Fibroblast of peridontal ligament (primary cell): ENCODE data around the gene LRWD1.
"Not testable (repeated sequence)": the region's sequence is repeated elsewhere in the genome, so short reads cannot be mapped to it uniquely, and the experiment has no call there.

Experiments
- DNase-seq: peaks from one replicate; pipeline ENCODE4 v3.0.0-alpha.2; 2010; ENCODE audit errors: extremely low read depth

Gene LRWD1

GRCh38 chr7:102496861-102497260 is 32.1 kb downstream of the LRWD1 start:
- DNase-seq, result not testable (repeated sequence)

- DNase-seq, result not testable (repeated sequence)
Observed at GRCh38 chr7:102497308-102497707, 32.5 kb downstream of the LRWD1 start.

DNA sequence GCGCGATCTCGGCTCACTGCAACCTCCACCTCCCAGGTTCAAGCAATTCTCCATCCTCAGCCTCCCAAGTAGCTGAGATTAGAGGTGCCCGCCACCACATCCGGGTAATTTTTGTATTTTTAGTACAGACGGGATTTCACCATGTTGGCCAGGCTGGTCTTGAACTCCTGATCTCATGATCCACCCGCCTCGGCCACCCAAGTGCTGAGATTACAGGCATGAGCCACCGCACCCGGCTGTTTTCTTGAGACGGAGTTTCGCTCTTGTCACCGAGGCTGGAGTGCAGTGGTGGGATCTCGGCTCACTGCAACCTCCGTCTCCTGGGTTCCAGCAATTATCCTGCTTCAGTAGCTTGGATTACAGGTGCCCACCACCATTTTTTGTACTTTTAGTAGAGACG is 33.5 kb downstream of the LRWD1 start:
- not testable (repeated sequence) for DNase-seq

GRCh38 chr7:102503141-102503540 is 38.4 kb downstream of the LRWD1 start:
- DNase-seq, result not testable (repeated sequence)

- not testable (repeated sequence) for DNase-seq
Observed at GRCh38 chr7:102505298-102506185, 40.8 kb downstream of the LRWD1 start.

DNA sequence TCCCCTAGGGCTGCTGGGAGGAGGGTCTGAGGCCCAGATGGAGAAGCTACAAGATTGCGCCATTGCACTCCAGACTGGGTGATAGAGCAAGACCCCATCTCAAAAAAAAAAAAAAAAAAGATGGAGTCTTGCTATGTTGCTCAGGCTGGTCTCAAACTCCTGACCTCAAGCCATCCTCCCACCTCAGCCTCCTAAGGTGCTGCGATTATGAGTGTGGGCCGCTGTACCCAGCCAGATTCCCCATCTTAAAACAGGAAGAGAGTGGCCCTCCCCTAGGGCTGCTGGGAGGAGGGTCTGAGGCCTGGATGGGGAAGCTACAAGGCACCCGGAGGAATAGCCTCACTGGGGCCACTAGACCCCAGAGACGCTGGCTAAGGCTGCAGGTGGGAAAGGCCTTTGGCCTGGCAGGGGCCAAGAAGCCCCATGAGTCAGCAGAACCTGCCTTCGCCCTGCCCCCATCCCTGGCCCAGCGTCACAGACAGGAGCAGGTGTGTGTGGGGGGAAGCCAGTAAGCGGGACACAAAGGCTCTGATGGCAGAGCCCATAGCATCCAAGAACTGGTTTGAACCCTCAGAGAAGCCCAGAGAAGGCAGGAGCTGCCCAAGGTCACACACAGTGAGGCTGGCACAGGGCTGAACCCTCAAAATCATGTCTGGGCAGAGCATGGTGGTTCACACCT is 42.8 kb downstream of the LRWD1 start:
- DNase-seq, result not testable (repeated sequence)

- DNase-seq, result not testable (repeated sequence)
Observed at GRCh38 chr7:102510575-102510974, 45.8 kb downstream of the LRWD1 start.

DNA sequence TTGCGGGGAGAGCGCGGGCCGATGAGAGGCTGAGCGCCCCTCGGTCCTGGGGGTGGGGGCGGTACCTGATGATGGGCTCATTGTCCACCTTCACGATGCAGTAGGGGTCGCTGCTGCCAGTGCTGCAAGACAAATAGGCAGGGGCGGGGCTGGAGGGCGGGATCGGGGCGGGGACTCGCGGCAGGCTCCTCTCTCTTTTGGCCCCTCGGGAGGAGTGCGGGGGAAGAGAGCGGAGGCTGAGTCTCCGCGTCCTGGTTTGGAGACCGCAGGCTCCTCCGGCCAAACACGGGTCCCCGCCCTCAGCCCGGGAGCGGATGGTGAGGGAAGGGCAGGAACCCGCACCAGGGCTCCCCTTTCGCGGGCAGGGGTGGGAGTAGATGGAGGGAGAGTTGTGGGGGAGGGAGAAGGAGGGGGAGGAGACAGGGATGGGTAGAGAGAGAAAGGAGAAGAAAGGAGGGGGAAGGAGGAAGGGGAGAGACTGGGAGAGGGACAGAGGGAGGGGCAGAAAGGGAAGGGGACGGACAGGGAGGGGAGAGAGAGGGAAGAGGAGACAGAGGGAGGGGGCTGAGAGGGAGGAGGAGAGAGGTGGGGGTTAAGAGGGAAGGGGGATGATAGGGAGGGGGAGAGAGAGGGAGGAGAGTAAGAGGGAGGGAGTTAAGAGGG is 47.2 kb downstream of the LRWD1 start:
- DNase-seq, result not testable (repeated sequence)

GRCh38 chr7:102512642-102513221 is 47.9 kb downstream of the LRWD1 start:
- peak; percentile 80 for DNase-seq

DNA sequence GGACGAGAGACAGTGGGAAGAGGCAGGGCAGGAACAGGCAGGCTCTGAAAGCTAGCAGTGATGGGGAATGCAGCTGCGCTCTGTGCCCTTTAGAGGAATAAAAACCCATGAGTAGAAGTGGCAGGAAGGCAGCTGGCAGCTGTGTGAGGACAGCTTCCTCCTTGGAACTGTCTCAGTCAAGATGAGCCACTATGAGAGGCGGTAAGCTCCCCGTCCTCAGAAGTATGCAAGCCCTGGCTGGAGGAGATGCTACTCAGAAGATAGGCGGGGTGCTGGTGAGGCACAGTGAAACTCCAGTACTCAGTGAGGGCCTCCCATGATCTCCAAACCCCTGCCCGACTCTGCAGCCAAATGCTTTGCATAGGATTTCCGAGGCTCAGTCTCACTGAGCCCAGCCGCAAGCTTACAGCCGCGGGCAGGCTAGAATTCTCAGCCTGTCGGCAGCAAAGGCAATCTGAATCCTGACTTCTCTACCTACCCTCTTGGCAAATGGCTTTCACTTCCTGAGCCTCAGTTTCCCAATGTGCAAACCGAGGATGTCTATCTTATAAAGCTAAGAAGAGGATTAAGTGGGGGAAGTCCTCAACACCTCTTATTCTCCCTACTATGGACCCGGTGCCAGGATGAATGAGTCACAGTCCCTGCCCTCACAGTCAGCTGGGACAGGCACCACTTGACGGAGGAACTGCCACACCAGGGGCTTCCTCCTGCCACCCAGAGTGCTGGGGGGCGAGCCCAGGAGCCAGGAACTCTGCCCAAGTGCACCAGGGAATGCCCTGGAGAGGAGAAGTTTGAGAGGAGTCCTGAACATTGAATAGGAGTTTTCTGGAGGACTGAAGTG is 50.3 kb downstream of the LRWD1 start:
- not testable (repeated sequence) for DNase-seq

DNA sequence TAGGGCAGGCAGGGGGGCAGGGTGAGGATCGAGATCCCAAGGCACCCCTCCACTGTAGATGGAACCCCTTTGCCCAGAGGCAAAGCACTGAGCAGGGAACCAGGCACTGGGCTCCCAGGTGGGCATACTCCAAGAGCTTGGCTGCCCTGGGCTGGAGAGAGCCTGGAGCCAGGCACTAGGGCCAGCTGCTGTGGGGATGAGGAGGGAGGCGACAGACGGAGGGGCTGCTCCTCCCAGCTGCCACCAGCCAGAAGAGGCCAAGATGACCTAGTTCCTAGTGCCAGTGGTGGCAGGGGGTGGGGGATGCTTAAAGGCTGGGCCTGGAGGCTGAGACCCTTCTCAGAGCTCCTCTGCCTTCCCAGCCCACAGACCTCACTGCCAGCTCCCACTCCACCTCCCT is 51.1 kb downstream of the LRWD1 start:
- DNase-seq, result not testable (repeated sequence)

- not testable (repeated sequence) for DNase-seq
Observed at GRCh38 chr7:102516951-102517350, 52.2 kb downstream of the LRWD1 start.

DNA sequence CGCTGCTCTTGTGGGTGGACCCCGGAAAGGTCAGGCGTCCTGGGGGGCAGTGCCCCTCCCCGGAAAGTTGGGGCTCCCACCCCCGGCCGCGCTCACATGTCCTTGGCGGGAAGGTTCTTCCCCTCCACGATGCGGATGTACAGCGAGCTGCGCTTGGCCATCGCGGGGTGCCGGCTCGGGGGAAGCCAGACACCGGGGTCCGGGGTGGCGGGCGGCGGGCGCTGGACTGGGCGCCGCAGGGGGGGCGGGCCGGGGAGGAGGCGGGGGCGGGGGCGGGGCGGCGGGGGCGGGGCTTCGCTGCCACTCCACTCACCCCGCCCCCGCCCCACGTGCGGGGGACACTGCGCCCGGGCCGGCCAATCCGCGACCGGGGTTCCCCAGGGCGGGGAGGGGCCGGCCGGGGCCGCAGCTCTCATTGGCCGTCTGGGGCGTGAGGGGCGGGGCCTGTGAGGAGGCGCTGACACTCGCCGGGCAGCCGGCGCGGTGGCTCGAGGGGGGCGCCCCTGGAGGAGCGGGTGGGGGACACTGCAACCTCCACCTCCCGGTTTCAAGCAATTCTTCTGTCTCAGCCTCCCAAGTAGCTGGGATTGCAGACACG is 52.9 kb downstream of the LRWD1 start, which contains the start of gene RASA4B:
RASA4B (minus strand) TSS at position 228 of the 598 bp plus-strand sequence; CDS start at position 161, 67 bp downstream.
- DNase-seq, result not testable (repeated sequence)

DNA sequence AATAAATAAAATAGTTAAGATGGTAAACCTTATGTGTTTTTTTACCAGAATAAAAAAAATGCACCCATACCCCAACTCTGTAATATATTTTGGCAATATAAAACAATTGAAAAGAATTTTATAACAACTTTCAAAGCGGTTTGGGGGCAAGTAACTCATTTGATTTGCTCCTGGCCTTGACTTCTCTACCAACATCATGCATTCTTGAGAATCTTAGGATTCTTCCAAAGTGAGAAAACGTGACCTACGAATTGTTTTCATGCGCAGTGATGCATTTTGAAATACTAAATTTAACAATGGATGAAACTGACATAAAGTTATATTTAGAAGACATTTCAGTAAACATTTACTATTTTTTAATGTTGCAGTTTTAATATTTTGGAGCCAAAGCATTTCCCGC is 56.0 kb downstream of the LRWD1 start:
- not testable (repeated sequence) for DNase-seq
